BLaER1 (cell line): ENCODE data around the gene RICTOR.
"Not testable (repeated sequence)": the region's sequence is repeated elsewhere in the genome, so short reads cannot be mapped to it uniquely, and the experiment has no call there.

Source experiments
- H3K27ac ChIP-seq: shearing (Covaris generic); formaldehyde crosslinking; 2 replicates; pipeline ENCODE4 v1.8.1; 2022
- H3K27me3 ChIP-seq: shearing (Covaris generic); formaldehyde crosslinking; 2 replicates; pipeline ENCODE4 v1.8.1; 2022
- H3K36me3 ChIP-seq: shearing (Covaris generic); formaldehyde crosslinking; 2 replicates; pipeline ENCODE4 v1.8.1; 2022
- H3K4me1 ChIP-seq: shearing (Covaris generic); formaldehyde crosslinking; 2 replicates; pipeline ENCODE4 v1.8.1; 2022
- H3K4me2 ChIP-seq: shearing (Covaris generic); formaldehyde crosslinking; 2 replicates; pipeline ENCODE4 v1.8.1; 2022
- H3K4me3 ChIP-seq: shearing (Covaris generic); formaldehyde crosslinking; 2 replicates; pipeline ENCODE4 v1.8.1; 2022
- H3K9ac ChIP-seq: shearing (Covaris generic); formaldehyde crosslinking; 2 replicates; pipeline ENCODE4 v1.8.1; 2022
- H3K9me3 ChIP-seq: shearing (Covaris generic); formaldehyde crosslinking; 2 replicates; pipeline ENCODE4 v1.8.1; 2022
- H4K20me1 ChIP-seq: shearing (Covaris generic); formaldehyde crosslinking; 2 replicates; pipeline ENCODE4 v1.8.1; 2022
- Cebpa-rat ChIP-seq: shearing (Covaris generic); IDR thresholded peaks from 2 replicates; pipeline ENCODE4 v1.8.1; 2022

Gene RICTOR

GRCh38 chr5:39001683-39002082 lies 72.5 kb downstream of the RICTOR start:
- no peak for TF ChIP-seq Cebpa-rat
- H4K20me1 ChIP-seq: 0 out of 2 replicates have a peak, but pooled peaks cover 19% of the 10 kb centered on the region
- H3K9me3 ChIP-seq: peaks cover 10% of the 10 kb centered on the region
- no peaks in the 10 kb centered on the region for H3K27me3 ChIP-seq
- H3K27ac ChIP-seq: no peak overlapping the region
- H3K9ac ChIP-seq: no peak overlapping the region
- H3K36me3 ChIP-seq: peaks cover 26% of the 10 kb centered on the region
- H3K4me3 ChIP-seq: no peak overlapping the region
- no peak overlapping the region for H3K4me2 ChIP-seq
- no peaks in the 10 kb centered on the region for H3K4me1 ChIP-seq

GRCh38 chr5:38999037-38999436 lies 75.2 kb downstream of the RICTOR start:
- H3K4me2 ChIP-seq: no peak overlapping the region
- H3K4me1 ChIP-seq: no peaks in the 10 kb centered on the region
- no peak overlapping the region for H3K9ac ChIP-seq
- peaks cover 26% of the 10 kb centered on the region for H3K36me3 ChIP-seq
- TF ChIP-seq Cebpa-rat: no peak
- 0 out of 2 replicates have a peak, but pooled peaks cover 19% of the 10 kb centered on the region for H4K20me1 ChIP-seq
- H3K27me3 ChIP-seq: no peaks in the 10 kb centered on the region
- H3K9me3 ChIP-seq: peaks cover 10% of the 10 kb centered on the region
- no peak overlapping the region for H3K4me3 ChIP-seq
- H3K27ac ChIP-seq: no peak overlapping the region

GRCh38 chr5:38997591-38997990 lies 76.6 kb downstream of the RICTOR start:
- Histone ChIP-seq H3K36me3 (peaks cover 30% of the 10 kb centered on the region), H3K27me3 (no peaks in the 10 kb centered on the region), H3K9me3 (peaks cover 10% of the 10 kb centered on the region), H3K4me2 (no peak overlapping the region), H3K4me1 (no peaks in the 10 kb centered on the region), H3K9ac (no peak overlapping the region), H3K4me3 (no peak overlapping the region), H4K20me1 (0 out of 2 replicates have a peak, but pooled peaks cover 19% of the 10 kb centered on the region), H3K27ac (no peak overlapping the region)
- TF ChIP-seq Cebpa-rat: no peak

GRCh38 chr5:38996123-38996522 lies 78.1 kb downstream of the RICTOR start:
- peaks cover 10% of the 10 kb centered on the region for H3K9me3 ChIP-seq
- no peak for TF ChIP-seq Cebpa-rat
- 0 out of 2 replicates have a peak, but pooled peaks cover 16% of the 10 kb centered on the region for H4K20me1 ChIP-seq
- no peaks in the 10 kb centered on the region for H3K4me1 ChIP-seq
- no peak overlapping the region for H3K27ac ChIP-seq
- H3K27me3 ChIP-seq: no peaks in the 10 kb centered on the region
- H3K9ac ChIP-seq: no peak overlapping the region
- peaks cover 27% of the 10 kb centered on the region for H3K36me3 ChIP-seq
- no peak overlapping the region for H3K4me3 ChIP-seq
- no peak overlapping the region for H3K4me2 ChIP-seq

- no peak overlapping the region for H3K9ac ChIP-seq
Measured at GRCh38 chr5:38994324-38994927, 79.8 kb downstream of the RICTOR start.

GRCh38 chr5:38989974-38990719 lies 84.1 kb downstream of the RICTOR start:
- Histone ChIP-seq H3K36me3 (peaks cover 55% of the 10 kb centered on the region), H3K9me3 (peaks cover 37% of the 10 kb centered on the region)
- H3K27me3 ChIP-seq, H3K4me1 ChIP-seq, H3K4me2 ChIP-seq, H4K20me1 ChIP-seq, H3K9ac ChIP-seq, H3K4me3 ChIP-seq, H3K27ac ChIP-seq: not testable (repeated sequence)

More at GRCh38 chr5:38994324-38994927, 79.8 kb downstream of the RICTOR start:
- 0 out of 2 replicates have a peak, but pooled peaks cover 13% of the 10 kb centered on the region for H4K20me1 ChIP-seq
- no peak for TF ChIP-seq Cebpa-rat
- H3K9me3 ChIP-seq: peaks cover 16% of the 10 kb centered on the region
- no peak overlapping the region for H3K4me3 ChIP-seq
- no peaks in the 10 kb centered on the region for H3K4me1 ChIP-seq
- H3K36me3 ChIP-seq: peaks cover 38% of the 10 kb centered on the region
- H3K4me2 ChIP-seq: no peak overlapping the region
- H3K27me3 ChIP-seq: no peaks in the 10 kb centered on the region
- no peak overlapping the region for H3K27ac ChIP-seq

GRCh38 chr5:38985909-38986452 lies 88.2 kb downstream of the RICTOR start:
- no peak for TF ChIP-seq Cebpa-rat
- Histone ChIP-seq H3K36me3 (peaks cover 47% of the 10 kb centered on the region), H3K27me3 (no peaks in the 10 kb centered on the region), H3K27ac (no peak overlapping the region), H3K4me3 (no peak overlapping the region), H3K9me3 (peaks cover 37% of the 10 kb centered on the region), H3K9ac (no peak overlapping the region), H4K20me1 (0 out of 2 replicates have a peak, but pooled peaks cover 4% of the 10 kb centered on the region), H3K4me2 (no peak overlapping the region), H3K4me1 (no peaks in the 10 kb centered on the region)

GRCh38 chr5:38979535-38979934 lies 94.7 kb downstream of the RICTOR start:
- H3K4me1 ChIP-seq: no peaks in the 10 kb centered on the region
- TF ChIP-seq Cebpa-rat: no peak
- no peak overlapping the region for H3K27ac ChIP-seq
- H4K20me1 ChIP-seq: 0 out of 2 replicates have a peak, but pooled peaks cover 4% of the 10 kb centered on the region
- no peak overlapping the region for H3K9ac ChIP-seq
- no peak overlapping the region for H3K4me3 ChIP-seq
- H3K27me3 ChIP-seq: no peaks in the 10 kb centered on the region
- H3K36me3 ChIP-seq: peaks cover 32% of the 10 kb centered on the region
- H3K4me2 ChIP-seq: no peak overlapping the region
- H3K9me3 ChIP-seq: no peaks in the 10 kb centered on the region

- TF ChIP-seq Cebpa-rat: no peak
- Histone ChIP-seq H3K4me3 (no peak overlapping the region), H4K20me1 (no peaks in the 10 kb centered on the region), H3K27me3 (no peaks in the 10 kb centered on the region), H3K4me2 (no peak overlapping the region), H3K9ac (no peak overlapping the region), H3K9me3 (no peaks in the 10 kb centered on the region), H3K27ac (no peak overlapping the region), H3K36me3 (peaks cover 39% of the 10 kb centered on the region), H3K4me1 (no peaks in the 10 kb centered on the region)
Measured at GRCh38 chr5:38978036-38978435, 96.2 kb downstream of the RICTOR start.

GRCh38 chr5:38968665-38969064 lies 105.5 kb downstream of the RICTOR start:
- Histone ChIP-seq H3K36me3 (peaks cover 45% of the 10 kb centered on the region), H3K9ac (no peak overlapping the region)

More at GRCh38 chr5:38968665-38969064, 105.5 kb downstream of the RICTOR start:
- no peak for TF ChIP-seq Cebpa-rat
- Histone ChIP-seq H3K27me3 (no peaks in the 10 kb centered on the region), H3K9me3 (no peaks in the 10 kb centered on the region), H3K4me2 (no peak overlapping the region), H3K4me1 (no peaks in the 10 kb centered on the region), H3K4me3 (no peak overlapping the region), H4K20me1 (no peaks in the 10 kb centered on the region), H3K27ac (no peak overlapping the region)
